PC-3 (cell line): ENCODE results near the gene HECW1.

Source experiments
- EZH2 ChIP-seq: fragments of 300-600 bp; sonication (generic); IDR thresholded peaks from one replicate; pipeline ENCODE4 v1.6.1; 2017; ENCODE audit warnings: antibody characterized with exemption, mild to moderate bottlenecking, low read length; ENCODE audit not compliant: unreplicated experiment
- TF ChIP-seq, protein P1 (sequence below): fragments of 300-600 bp; sonication (generic); conservative IDR thresholded peaks from 2 replicates; pipeline ENCODE4 v1.5.1; 2017; ENCODE audit warnings: antibody characterized with exemption, low read depth, mild to moderate bottlenecking, low read length

DNA sequence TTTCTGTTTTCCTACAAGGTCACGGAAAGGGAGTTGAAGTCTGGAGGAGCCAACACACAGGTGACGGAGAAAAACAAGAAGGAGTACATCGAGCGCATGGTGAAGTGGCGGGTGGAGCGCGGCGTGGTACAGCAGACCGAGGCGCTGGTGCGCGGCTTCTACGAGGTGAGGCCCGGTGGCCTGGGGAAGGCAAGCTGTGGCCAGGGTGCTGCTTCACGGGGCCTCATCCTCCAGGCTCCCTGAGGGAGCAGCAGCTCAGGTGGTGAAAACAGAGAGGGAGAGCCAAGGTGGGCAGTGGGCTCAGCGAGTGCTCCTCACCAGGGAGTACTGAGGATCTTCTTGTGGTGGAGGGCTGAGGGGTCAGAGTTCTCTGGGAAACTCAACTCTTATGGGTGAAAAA is 438.0 kb downstream of the HECW1 start:
- TF ChIP-seq, protein P1, sequence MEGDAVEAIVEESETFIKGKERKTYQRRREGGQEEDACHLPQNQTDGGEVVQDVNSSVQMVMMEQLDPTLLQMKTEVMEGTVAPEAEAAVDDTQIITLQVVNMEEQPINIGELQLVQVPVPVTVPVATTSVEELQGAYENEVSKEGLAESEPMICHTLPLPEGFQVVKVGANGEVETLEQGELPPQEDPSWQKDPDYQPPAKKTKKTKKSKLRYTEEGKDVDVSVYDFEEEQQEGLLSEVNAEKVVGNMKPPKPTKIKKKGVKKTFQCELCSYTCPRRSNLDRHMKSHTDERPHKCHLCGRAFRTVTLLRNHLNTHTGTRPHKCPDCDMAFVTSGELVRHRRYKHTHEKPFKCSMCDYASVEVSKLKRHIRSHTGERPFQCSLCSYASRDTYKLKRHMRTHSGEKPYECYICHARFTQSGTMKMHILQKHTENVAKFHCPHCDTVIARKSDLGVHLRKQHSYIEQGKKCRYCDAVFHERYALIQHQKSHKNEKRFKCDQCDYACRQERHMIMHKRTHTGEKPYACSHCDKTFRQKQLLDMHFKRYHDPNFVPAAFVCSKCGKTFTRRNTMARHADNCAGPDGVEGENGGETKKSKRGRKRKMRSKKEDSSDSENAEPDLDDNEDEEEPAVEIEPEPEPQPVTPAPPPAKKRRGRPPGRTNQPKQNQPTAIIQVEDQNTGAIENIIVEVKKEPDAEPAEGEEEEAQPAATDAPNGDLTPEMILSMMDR = no peak
- TF ChIP-seq EZH2 = no peak
